HL-60 (cell line): Measurements from ENCODE around the gene TPP2.

Experiments used
- DNase-seq, 2 experiments: peaks; one replicate each; pipeline ENCODE4 v3.0.0-alpha.2; 2010 to 2020; ENCODE audit warnings: low read depth in 1 of 2, low spot score in 1 of 2
- H3K27ac ChIP-seq: fragments of 250-450 bp; sonication (Bioruptor Pico); replicated peaks from 2 replicates; pipeline ENCODE4 v1.5.1; 2020; ENCODE audit warnings: mild to moderate bottlenecking, moderate library complexity
- H3K27me3 ChIP-seq: fragments of 250-450 bp; sonication (Bioruptor Pico); 2 replicates; pipeline ENCODE4 v1.5.1; 2021; ENCODE audit warnings: mild to moderate bottlenecking, moderate library complexity; ENCODE audit not compliant: insufficient read depth, poor library complexity, severe bottlenecking
- H3K4me3 ChIP-seq: replicated peaks from 2 replicates; pipeline ENCODE4 v1.5.1; 2011; ENCODE audit warnings: mild to moderate bottlenecking, control low read depth, low read length; ENCODE audit not compliant: insufficient read depth
- GABPA ChIP-seq: IDR thresholded peaks from 2 replicates; pipeline ENCODE4 v1.6.1; 2012; ENCODE audit warnings: low read depth
- POLR2AphosphoS5 ChIP-seq: IDR thresholded peaks from 2 replicates; pipeline ENCODE4 v1.6.1; 2012; ENCODE audit warnings: low read depth
- SPI1 ChIP-seq: IDR thresholded peaks from 2 replicates; pipeline ENCODE4 v1.6.1; 2012; ENCODE audit warnings: low read depth, mild to moderate bottlenecking, borderline replicate concordance
- TF ChIP-seq, protein P1 (sequence below): IDR thresholded peaks from one replicate; pipeline ENCODE4 v1.5.1; 2011; ENCODE audit warnings: low read length, control low read depth, inconsistent platforms; ENCODE audit not compliant: insufficient read depth
- TF ChIP-seq, protein P2 (sequence below): IDR thresholded peaks from 2 replicates; pipeline ENCODE4 v1.6.1; 2012; ENCODE audit warnings: low read depth; ENCODE audit not compliant: insufficient replicate concordance

Gene TPP2

DNA sequence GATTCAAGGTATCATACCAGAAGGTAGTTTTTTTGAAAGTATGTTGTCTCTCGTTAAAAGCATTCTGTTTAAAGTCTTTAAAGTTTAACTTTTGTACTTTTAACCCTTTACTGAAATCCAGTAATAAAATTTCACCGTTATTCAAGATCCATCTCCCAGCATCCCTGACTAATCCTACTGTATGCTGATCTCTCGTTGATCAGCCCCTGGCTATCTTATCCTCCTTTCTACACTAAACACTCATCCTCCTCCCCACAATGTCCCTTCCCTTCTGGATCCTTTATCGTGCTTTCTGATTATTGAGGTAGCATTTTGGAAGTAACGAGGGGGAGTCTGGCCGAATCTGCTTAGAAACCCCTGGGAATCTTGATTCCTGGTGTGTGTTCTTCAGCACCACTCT lies 1.3 kb downstream of the TPP2 start:
- peak overlapping the region; percentile 82 for H3K4me3 ChIP-seq
- no peak for DNase-seq
- TF ChIP-seq GABPA: no peak
- TF ChIP-seq, protein P1, sequence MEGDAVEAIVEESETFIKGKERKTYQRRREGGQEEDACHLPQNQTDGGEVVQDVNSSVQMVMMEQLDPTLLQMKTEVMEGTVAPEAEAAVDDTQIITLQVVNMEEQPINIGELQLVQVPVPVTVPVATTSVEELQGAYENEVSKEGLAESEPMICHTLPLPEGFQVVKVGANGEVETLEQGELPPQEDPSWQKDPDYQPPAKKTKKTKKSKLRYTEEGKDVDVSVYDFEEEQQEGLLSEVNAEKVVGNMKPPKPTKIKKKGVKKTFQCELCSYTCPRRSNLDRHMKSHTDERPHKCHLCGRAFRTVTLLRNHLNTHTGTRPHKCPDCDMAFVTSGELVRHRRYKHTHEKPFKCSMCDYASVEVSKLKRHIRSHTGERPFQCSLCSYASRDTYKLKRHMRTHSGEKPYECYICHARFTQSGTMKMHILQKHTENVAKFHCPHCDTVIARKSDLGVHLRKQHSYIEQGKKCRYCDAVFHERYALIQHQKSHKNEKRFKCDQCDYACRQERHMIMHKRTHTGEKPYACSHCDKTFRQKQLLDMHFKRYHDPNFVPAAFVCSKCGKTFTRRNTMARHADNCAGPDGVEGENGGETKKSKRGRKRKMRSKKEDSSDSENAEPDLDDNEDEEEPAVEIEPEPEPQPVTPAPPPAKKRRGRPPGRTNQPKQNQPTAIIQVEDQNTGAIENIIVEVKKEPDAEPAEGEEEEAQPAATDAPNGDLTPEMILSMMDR: no peak
- TF ChIP-seq, protein P2, sequence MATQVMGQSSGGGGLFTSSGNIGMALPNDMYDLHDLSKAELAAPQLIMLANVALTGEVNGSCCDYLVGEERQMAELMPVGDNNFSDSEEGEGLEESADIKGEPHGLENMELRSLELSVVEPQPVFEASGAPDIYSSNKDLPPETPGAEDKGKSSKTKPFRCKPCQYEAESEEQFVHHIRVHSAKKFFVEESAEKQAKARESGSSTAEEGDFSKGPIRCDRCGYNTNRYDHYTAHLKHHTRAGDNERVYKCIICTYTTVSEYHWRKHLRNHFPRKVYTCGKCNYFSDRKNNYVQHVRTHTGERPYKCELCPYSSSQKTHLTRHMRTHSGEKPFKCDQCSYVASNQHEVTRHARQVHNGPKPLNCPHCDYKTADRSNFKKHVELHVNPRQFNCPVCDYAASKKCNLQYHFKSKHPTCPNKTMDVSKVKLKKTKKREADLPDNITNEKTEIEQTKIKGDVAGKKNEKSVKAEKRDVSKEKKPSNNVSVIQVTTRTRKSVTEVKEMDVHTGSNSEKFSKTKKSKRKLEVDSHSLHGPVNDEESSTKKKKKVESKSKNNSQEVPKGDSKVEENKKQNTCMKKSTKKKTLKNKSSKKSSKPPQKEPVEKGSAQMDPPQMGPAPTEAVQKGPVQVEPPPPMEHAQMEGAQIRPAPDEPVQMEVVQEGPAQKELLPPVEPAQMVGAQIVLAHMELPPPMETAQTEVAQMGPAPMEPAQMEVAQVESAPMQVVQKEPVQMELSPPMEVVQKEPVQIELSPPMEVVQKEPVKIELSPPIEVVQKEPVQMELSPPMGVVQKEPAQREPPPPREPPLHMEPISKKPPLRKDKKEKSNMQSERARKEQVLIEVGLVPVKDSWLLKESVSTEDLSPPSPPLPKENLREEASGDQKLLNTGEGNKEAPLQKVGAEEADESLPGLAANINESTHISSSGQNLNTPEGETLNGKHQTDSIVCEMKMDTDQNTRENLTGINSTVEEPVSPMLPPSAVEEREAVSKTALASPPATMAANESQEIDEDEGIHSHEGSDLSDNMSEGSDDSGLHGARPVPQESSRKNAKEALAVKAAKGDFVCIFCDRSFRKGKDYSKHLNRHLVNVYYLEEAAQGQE: no peak
- TF ChIP-seq POLR2AphosphoS5: no peak
- no peak for TF ChIP-seq SPI1
- H3K27me3 ChIP-seq: no peaks in the 10 kb centered on the region
- peak overlapping the region; percentile 94 for H3K27ac ChIP-seq

DNA sequence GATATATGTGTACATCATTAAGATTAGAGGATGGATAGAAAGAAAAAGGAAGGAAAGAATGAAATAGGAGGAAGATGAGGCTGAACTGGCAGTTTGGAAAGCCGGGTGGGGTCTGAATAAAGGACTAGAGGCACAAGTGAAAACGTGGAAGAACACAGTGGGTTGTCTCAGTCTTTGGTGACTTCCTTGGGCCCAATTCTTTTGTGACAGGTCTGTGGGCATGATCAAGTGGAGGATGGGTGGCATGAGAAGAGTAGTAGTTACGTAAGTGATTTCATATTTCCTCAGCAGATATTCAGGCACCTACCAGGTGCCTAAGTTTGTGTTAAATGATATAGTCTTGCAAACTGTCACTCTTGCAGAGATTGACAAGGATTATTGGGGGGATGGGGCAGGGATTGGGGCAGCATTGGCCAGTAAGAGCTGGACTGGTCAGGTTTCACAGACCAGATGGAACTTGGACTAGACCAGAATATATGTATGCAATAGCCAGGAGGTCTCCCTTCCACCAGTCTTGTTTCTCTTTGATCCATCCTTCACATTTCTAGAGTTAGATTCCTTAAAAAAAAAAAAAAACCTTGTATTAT lies 2.7 kb downstream of the TPP2 start:
- no peak for DNase-seq
- no peaks in the 10 kb centered on the region for H3K27me3 ChIP-seq
- no peak overlapping the region; the same call in 1 of the 2 replicates for H3K4me3 ChIP-seq
- TF ChIP-seq POLR2AphosphoS5 (no peak), GABPA (no peak), SPI1 (no peak)
- TF ChIP-seq, protein P2: no peak
- TF ChIP-seq, protein P1: no peak
- no peak overlapping the region for H3K27ac ChIP-seq

DNA sequence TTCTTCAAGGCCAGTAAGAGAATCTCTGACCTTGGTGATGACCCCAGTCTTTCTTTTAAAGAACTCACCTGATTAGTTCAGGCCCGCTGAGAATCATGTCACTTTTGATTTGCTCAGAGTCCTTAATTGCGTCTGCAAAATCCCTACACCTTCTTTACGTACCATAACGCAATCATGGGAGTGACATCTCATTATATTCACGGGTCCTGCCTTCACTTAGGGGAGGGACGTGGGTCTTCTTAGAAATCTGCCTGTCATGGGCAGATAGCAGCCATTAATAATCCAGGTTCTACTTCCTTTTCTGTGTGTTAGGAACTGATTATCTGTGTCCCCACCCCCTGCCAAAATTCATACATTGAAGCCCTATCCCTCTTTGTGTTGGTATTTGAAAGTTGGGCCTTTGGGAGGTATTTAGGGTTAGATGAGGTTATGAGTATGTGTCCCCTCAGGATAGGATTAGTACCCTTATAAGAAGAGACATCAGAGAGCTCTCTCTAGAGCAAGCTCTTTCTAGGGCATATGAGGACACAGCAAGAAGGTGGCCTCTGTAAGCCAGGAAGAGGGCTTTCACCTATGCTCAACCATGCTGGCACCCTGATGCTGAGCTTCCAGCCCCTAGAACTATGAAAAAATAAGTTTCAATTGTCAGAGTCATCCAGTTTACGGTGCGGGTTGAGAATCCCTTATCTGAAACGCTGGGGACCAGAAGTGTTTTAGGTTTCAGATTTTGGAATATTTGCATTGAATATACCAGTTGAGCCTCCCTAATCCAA lies 9.9 kb downstream of the TPP2 start:
- TF ChIP-seq SPI1 (no peak), GABPA (no peak), POLR2AphosphoS5 (no peak)
- TF ChIP-seq, protein P2: no peak
- TF ChIP-seq, protein P1: no peak
- H3K27ac ChIP-seq: no peak overlapping the region
- H3K4me3 ChIP-seq: no peak overlapping the region
- DNase-seq: no peak
- H3K27me3 ChIP-seq: no peaks in the 10 kb centered on the region
